Skeletal muscle tissue (tissue), 4 donors: ENCODE results near the gene CD70. TPM values are rescaled to one million over a fixed set of nuclear protein-coding genes. Genes with fewer than 3 reads are reported as not detected.
A peak's percentile ranks its signal among the peaks of the same experiment; 100 is the strongest.
"Not testable (repeated sequence)": the region's sequence is repeated elsewhere in the genome, so short reads cannot be mapped to it uniquely, and the experiment has no call there.

Experiments
- H3K27ac ChIP-seq: one replicate; pipeline ENCODE4 v1.7.0; 2013; ENCODE audit warnings: mild to moderate bottlenecking, low read depth, low read length, inconsistent platforms
- H3K27me3 ChIP-seq, 3 donors: one replicate each; pipeline ENCODE4 v1.7.0; 2013; ENCODE audit warnings: low read length in 3 of 3; ENCODE audit not compliant: control insufficient read depth in 3 of 3, insufficient read depth in 3 of 3
- H3K36me3 ChIP-seq, 3 donors: one replicate each; pipeline ENCODE4 v1.7.0; 2013; ENCODE audit warnings: low read length in 3 of 3; ENCODE audit not compliant: control insufficient read depth in 3 of 3, insufficient read depth in 3 of 3
- H3K4me1 ChIP-seq, 3 donors: one replicate each; pipeline ENCODE4 v1.7.0; 2013; ENCODE audit warnings: low read length in 3 of 3, mild to moderate bottlenecking in 3 of 3; ENCODE audit not compliant: control insufficient read depth in 3 of 3, insufficient read depth in 3 of 3
- H3K4me3 ChIP-seq, 3 donors: one replicate each; pipeline ENCODE4 v1.7.0; 2013; ENCODE audit warnings: low read length in 3 of 3
- H3K9ac ChIP-seq, 3 donors: one replicate each; pipeline ENCODE4 v1.7.0; 2013; ENCODE audit warnings: low read length in 3 of 3, mild to moderate bottlenecking in 3 of 3, moderate library complexity in 2 of 3, low read depth in 1 of 3
- H3K9me3 ChIP-seq, 3 donors: one replicate each; pipeline ENCODE4 v1.7.0; 2013; ENCODE audit warnings: low read length in 3 of 3; ENCODE audit not compliant: control insufficient read depth in 3 of 3
- total RNA-seq: library from RNA; depleted of rRNA; stranded (reverse); fragments of >200 nt; gene quantifications from one replicate; pipeline ENCODE4 v1.2.3, GENCODE V29; 2014
- donor health status: Osteomylitis.

The CD70 gene
- total RNA-seq, 1 donor from 2014 or later = 1.0 TPM

GRCh38 chr19:6598254-6598892 is 7.4 kb upstream of the CD70 start:
- H3K9me3 ChIP-seq, H3K4me3 ChIP-seq, H3K36me3 ChIP-seq, H3K27ac ChIP-seq, H3K9ac ChIP-seq, H3K4me1 ChIP-seq: not testable (repeated sequence)
- H3K27me3 ChIP-seq = peaks cover 8 to 13% (median 9%) of the 10 kb centered on the region in 3 donors

GRCh38 chr19:6597471-6598253 is 6.7 kb upstream of the CD70 start:
- not testable (repeated sequence) for H3K9ac ChIP-seq

GRCh38 chr19:6596621-6597020 is 5.7 kb upstream of the CD70 start:
- no peaks in the 10 kb centered on the region for H3K9me3 ChIP-seq
- H3K36me3 ChIP-seq = no peaks in the 10 kb centered on the region
- H3K27me3 ChIP-seq = peaks cover 14 to 20% (median 16%) of the 10 kb centered on the region in 3 donors
- H3K9ac ChIP-seq = no peak overlapping the region
- no peak overlapping the region for H3K4me3 ChIP-seq
- no peak overlapping the region for H3K27ac ChIP-seq
- H3K4me1 ChIP-seq = no peaks in the 10 kb centered on the region

More at GRCh38 chr19:6597471-6598253, 6.7 kb upstream of the CD70 start:
- H3K4me3 ChIP-seq, H3K27ac ChIP-seq, H3K4me1 ChIP-seq, H3K36me3 ChIP-seq, H3K9me3 ChIP-seq: not testable (repeated sequence)
- H3K27me3 ChIP-seq = peaks cover 8 to 15% (median 9%) of the 10 kb centered on the region in 3 donors

- Histone ChIP-seq H3K27me3 (peaks cover 33 to 45% (median 39%) of the 10 kb centered on the region in 3 donors), H3K9me3 (no peaks in the 10 kb centered on the region), H3K4me1 (peaks cover 4 to 7% (median 7%) of the 10 kb centered on the region in 3 donors), H3K9ac (no peak overlapping the region), H3K36me3 (no peaks in the 10 kb centered on the region), H3K27ac (no peak overlapping the region), H3K4me3 (no peak overlapping the region)
These were observed 2.9 kb upstream of the CD70 start for GRCh38 chr19:6593651-6594416.

GRCh38 chr19:6590258-6590826 is 608 bp downstream of the CD70 start:
- peaks cover 4 to 17% (median 7%) of the 10 kb centered on the region in 3 donors for H3K4me1 ChIP-seq
- H3K27me3 ChIP-seq = peaks cover 52 to 73% (median 67%) of the 10 kb centered on the region in 3 donors
- no peak overlapping the region for H3K27ac ChIP-seq
- H3K9ac ChIP-seq = no peak overlapping the region
- no peaks in the 10 kb centered on the region for H3K9me3 ChIP-seq
- H3K4me3 ChIP-seq = peak overlapping the region in 1 of 3 donors; percentile 54
- no peaks in the 10 kb centered on the region for H3K36me3 ChIP-seq

- H3K4me3 ChIP-seq = peak overlapping the region in 1 of 3 donors; percentile 54
- H3K27ac ChIP-seq = no peak overlapping the region
- no peak overlapping the region for H3K9ac ChIP-seq
- peaks cover 4 to 17% (median 7%) of the 10 kb centered on the region in 3 donors for H3K4me1 ChIP-seq
- no peaks in the 10 kb centered on the region for H3K9me3 ChIP-seq
- no peaks in the 10 kb centered on the region for H3K36me3 ChIP-seq
- H3K27me3 ChIP-seq = peaks cover 57 to 78% (median 67%) of the 10 kb centered on the region in 3 donors
These were observed 1.2 kb downstream of the CD70 start for GRCh38 chr19:6589711-6590257.

- Histone ChIP-seq H3K27me3 (peaks cover 59 to 73% (median 61%) of the 10 kb centered on the region in 3 donors), H3K4me3 (peak overlapping the region in 1 of 3 donors; percentile 23), H3K9me3 (no peaks in the 10 kb centered on the region), H3K9ac (no peak overlapping the region), H3K4me1 (peaks cover 4 to 17% (median 7%) of the 10 kb centered on the region in 3 donors), H3K36me3 (no peaks in the 10 kb centered on the region), H3K27ac (no peak overlapping the region)
These were observed 2.2 kb downstream of the CD70 start for GRCh38 chr19:6588508-6589345.

GRCh38 chr19:6587998-6588507 is 2.9 kb downstream of the CD70 start:
- Histone ChIP-seq H3K27ac (no peak overlapping the region), H3K36me3 (no peaks in the 10 kb centered on the region), H3K4me1 (peaks cover 4 to 17% (median 7%) of the 10 kb centered on the region in 3 donors), H3K27me3 (peaks cover 59 to 69% (median 64%) of the 10 kb centered on the region in 3 donors), H3K9ac (no peak overlapping the region), H3K9me3 (no peaks in the 10 kb centered on the region), H3K4me3 (no peak overlapping the region)
